GM12891 (cell line): ENCODE data around the gene ADH1B.
"Not testable (repeated sequence)": the region's sequence is repeated elsewhere in the genome, so short reads cannot be mapped to it uniquely, and the experiment has no call there.

Source experiments
- DNase-seq: peaks from one replicate; pipeline ENCODE4 v3.0.0; 2011; ENCODE audit warnings: low spot score; ENCODE audit not compliant: insufficient read length
- FAIRE-seq: peaks from 2 replicates; lab custom pipeline; 2011; peaks lifted over from hg19 to GRCh38; lab: Jason Lieb, UNC
- PAX5 ChIP-seq: IDR thresholded peaks from 2 replicates; pipeline ENCODE4 v1.6.1; 2011; ENCODE audit warnings: low read length, moderate library complexity, mild to moderate bottlenecking; ENCODE audit not compliant: insufficient read depth, severe bottlenecking
- POLR2A ChIP-seq: IDR thresholded peaks from 2 replicates; pipeline ENCODE4 v1.6.1; 2011; ENCODE audit warnings: low read depth, low read length, control low read depth
- POLR2AphosphoS5 ChIP-seq: IDR thresholded peaks from 2 replicates; pipeline ENCODE4 v1.6.1; 2011; ENCODE audit warnings: low read depth, low read length, control low read depth
- POU2F2 ChIP-seq: IDR thresholded peaks from 2 replicates; pipeline ENCODE4 v1.6.1; 2011; ENCODE audit warnings: low read depth, mild to moderate bottlenecking, control low read depth, low read length, moderate library complexity
- SPI1 ChIP-seq: IDR thresholded peaks from 2 replicates; pipeline ENCODE4 v1.6.1; 2011; ENCODE audit warnings: low read depth, low read length, control low read depth
- TAF1 ChIP-seq: IDR thresholded peaks from 2 replicates; pipeline ENCODE4 v1.6.1; 2011; ENCODE audit warnings: low read depth, low read length, control low read depth

The ADH1B gene

DNA sequence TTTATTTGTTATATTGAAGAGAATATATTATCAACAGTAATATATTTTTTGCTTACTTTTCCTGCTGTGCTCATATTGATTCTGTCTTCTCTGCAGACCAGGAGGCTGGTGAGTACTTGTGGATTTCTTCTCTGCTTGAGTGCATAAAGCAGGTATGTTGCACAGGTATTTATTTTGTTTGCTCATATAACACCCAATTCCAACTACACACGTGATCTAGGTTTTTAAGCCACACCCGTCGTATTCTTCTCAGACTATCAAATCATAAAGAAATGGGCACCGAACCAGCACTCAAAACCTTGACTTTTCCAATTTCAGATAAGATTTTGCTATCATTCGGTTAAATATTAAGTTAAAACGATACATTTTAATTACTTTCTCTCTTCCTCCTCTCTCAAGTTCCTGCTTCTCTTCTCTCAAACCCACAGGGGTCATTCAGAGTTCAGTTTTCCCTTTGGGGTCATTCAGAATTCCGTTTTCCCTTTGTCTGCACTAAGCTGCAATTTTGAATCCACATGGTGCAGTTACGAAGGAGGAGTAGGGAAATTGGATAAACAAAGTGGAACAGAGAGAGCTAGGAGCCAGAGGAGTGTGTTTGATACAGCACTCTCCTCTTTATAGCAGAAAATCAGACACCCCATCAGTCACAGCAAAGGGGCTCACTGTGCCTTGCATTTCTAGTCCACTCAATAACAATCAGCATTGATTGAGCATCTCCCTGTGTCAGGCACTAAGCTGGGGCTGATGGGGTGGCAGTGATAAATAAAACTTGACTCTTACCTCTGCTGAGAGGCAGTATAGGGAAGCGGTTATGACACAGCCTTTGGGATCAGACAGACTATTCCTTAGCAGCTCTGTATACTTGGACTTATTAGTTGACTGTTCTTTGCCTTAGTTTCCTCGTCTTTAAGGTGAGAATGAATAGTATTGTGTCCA is 31.7 kb upstream of the ADH1B start, which contains the start of gene ADH1C:
TSS of gene ADH1C (minus strand) at position 145 of the 936 bp plus-strand sequence. CDS start at position 74, 71 bp downstream.
- FAIRE-seq (no peak), DNase-seq (no peak)
- TF ChIP-seq POU2F2: no peak
- no peak for TF ChIP-seq POLR2AphosphoS5
- no peak for TF ChIP-seq POLR2A
- no peak for TF ChIP-seq PAX5
- no peak for TF ChIP-seq SPI1
- no peak for TF ChIP-seq TAF1

DNA sequence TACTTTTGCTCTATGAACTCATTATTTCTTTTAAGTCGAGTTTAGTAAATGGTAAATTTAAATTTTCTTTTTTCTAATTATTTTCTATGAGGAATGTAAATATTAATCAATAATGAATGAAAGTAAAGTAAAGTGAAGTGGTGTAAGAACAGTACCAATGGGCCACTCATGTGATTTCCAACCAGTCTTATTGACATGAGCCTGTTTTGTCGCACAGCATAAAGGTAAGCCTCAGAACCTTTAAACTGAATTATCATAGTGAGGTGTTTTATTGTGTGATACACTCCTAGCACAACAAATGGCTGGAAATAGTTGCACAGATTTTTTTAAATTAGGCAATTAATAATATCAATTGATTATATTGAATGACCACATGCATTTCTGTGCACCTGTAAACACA is 30.3 kb upstream of the ADH1B start:
- no peak for TF ChIP-seq TAF1
- no peak for TF ChIP-seq SPI1
- TF ChIP-seq PAX5: no peak
- TF ChIP-seq POU2F2: no peak
- TF ChIP-seq POLR2A: no peak
- TF ChIP-seq POLR2AphosphoS5: no peak

DNA sequence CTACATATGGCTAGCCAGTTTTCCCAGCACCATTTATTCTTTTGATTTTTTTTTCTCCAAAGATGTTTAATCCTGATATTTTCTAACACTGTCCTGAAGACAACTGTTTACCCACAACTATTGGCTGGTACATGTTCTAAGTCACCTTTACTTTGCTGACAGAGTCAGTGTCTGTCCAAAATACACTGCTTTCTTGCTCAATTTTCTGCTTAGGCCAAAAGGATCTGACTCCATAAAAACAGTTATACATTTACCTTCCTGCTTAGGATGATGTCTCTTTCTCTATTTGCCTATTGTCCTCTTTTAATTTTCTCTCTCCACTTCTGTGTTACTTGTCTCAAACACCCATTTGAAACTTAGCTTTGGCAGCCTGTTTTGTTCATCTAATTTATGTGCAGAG is 28.1 kb upstream of the ADH1B start:
- no peak for TF ChIP-seq PAX5
- TF ChIP-seq TAF1: no peak
- TF ChIP-seq POLR2A: no peak
- TF ChIP-seq SPI1: no peak
- no peak for TF ChIP-seq POU2F2
- no peak for TF ChIP-seq POLR2AphosphoS5
- no peak for DNase-seq
- FAIRE-seq: no peak

More for the DNA sequence above, 30.3 kb upstream of the ADH1B start:
- FAIRE-seq: no peak
- DNase-seq: no peak

DNA sequence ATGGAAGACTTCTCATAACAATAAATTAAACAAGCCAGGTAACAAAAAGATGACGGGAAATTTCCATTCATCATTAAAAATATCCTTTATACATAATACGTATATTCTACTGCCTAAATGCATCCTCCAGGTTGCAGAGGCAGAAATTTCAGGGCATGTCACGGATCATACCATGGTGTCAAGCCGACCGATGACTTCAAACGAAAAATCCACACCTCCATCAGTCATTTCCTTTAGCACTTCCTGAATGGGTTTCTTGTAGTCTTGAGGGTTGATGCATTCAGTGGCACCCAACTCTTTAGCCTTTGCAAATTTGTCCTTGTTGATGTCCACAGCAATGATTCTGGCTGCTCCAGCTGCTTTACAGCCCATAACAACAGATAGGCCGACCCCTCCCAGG is 21.4 kb upstream of the ADH1B start:
- FAIRE-seq, DNase-seq: not testable (repeated sequence)

DNA sequence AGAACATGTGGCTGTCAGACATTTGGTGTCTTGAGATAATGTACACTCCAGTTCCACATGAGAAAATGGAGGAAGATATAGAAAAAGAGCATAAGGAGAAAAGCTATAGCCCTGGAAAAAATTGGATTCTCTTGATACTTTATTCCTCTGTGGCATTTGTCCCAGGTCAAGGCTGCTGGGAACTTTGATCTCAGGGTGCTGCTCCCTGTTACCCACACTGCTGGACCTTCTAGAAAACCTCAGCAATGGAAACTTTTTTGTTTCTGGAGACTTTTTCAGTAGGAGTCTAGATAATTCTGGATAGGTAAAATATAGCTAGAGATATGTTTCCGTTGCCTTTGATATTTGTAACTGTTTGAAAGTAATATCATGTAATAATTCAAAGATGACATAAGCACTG is 20.2 kb upstream of the ADH1B start:
- TF ChIP-seq PAX5: no peak
- no peak for TF ChIP-seq POLR2AphosphoS5
- no peak for TF ChIP-seq SPI1
- no peak for TF ChIP-seq POU2F2
- no peak for TF ChIP-seq TAF1
- TF ChIP-seq POLR2A: no peak
- DNase-seq (no peak), FAIRE-seq (no peak)

DNA sequence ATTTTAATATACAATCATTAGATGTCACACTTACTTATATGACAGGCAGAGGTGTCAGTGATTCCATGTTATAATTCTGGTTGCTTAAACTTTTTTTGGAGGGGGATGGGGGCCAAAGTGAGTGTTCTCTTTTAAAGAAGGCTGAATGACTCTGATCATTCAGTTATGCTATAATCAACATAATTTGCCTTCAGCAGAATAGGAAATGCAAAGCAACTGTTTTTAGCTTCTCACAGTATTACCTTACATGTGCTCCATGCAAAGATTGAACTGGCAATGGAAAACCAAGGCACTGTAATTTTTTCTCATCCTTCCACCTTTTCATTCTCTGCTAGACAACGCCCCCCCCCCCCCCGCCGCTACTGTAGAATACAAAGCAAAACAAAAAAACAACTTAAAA is 18.0 kb upstream of the ADH1B start:
- FAIRE-seq: no peak
- TF ChIP-seq POLR2A: no peak
- TF ChIP-seq POLR2AphosphoS5: no peak
- no peak for TF ChIP-seq TAF1
- no peak for TF ChIP-seq POU2F2
- no peak for DNase-seq

DNA sequence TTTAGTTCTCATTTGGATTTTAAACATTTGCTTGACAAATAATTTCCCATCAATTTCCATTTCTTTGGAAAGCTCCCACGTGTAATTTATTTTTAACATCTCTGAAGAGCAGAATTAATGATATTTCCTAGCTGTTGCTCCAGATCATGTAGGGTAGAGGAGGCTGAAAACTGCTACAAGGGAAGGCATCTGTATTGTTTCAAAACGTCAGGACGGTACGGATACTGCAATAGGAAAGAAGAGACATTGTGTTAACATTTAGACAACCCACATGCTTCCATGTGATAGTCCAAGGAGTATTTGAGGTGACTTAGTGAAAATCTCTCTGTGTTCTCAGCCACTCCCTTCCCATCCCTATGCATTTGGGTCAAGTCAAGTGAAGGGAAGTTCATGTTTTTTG is 15.4 kb upstream of the ADH1B start:
- FAIRE-seq (no peak), DNase-seq (no peak)
- TF ChIP-seq POLR2A (no peak), TAF1 (no peak), POU2F2 (no peak), PAX5 (no peak), SPI1 (no peak), POLR2AphosphoS5 (no peak)

DNA sequence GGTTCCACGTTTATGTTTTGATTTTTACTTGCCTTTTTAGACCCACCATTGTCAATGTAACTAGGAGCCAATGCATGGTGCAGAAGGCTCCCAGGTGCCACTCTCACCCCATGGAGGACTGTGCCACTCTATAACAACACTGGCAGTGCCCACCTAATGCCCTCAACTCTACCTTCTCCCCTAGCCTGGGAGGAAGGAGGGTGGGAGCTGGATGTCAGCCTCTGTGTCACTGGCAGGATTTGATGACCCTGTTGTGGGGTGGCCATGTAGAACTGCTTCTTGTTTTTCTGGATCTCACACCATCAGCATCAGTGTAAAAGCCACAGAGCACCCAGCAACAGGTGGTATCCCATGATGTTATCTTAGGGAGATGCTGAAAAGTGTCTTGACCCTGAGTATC is 13.7 kb upstream of the ADH1B start:
- FAIRE-seq (no peak), DNase-seq (no peak)
- TF ChIP-seq POLR2AphosphoS5 (no peak), POU2F2 (no peak), TAF1 (no peak), PAX5 (no peak), POLR2A (no peak), SPI1 (no peak)

DNA sequence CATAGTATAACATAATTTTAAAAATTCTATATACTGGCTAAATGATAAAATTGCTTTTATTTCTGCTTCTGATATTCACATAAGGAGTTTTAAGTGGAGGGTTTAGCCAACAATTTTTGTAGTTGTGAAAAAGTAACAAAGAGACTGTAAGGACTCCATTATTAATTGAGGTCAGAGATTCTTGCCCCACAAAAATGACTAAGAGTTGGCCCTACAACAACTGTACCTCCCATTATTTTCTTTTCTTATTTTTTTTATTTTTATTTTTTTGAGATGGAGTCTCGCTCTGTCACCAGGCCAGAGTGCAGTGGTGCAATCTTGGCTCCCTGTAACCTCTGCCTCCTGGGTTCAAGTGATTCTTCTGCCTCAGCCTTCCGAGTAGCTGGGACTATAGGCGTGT is 9.4 kb upstream of the ADH1B start:
- TF ChIP-seq POLR2AphosphoS5 (no peak), POLR2A (no peak), TAF1 (no peak), POU2F2 (no peak), SPI1 (no peak), PAX5 (no peak)
- FAIRE-seq (no peak), DNase-seq (no peak)

DNA sequence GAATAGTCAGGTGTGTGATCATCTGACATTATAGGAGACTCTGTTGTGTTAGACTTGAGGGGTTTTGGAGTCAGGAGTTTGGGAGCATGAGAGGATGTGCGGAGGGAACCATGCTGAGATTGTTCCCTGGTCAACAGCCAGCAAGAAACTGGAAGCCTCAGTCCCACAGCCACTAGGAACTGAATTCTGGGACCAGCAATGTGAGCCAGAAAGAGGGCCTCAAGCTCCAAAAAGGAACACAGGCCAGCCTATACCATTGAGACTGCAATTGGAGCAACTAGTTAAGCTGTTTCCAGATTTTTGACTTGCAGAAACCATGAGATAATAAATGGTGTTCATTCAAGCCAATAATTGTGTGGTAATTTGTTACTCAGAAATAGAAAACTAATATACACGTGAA is 8.7 kb upstream of the ADH1B start:
- no peak for TF ChIP-seq TAF1
- no peak for TF ChIP-seq POLR2AphosphoS5
- no peak for TF ChIP-seq POU2F2
- TF ChIP-seq SPI1: no peak
- no peak for TF ChIP-seq PAX5
- TF ChIP-seq POLR2A: no peak
- DNase-seq: no peak
- FAIRE-seq: no peak
